Spleen (tissue), 11 donors: ENCODE data around the gene SGPL1. TPM values are rescaled to one million over a fixed set of nuclear protein-coding genes. Genes with fewer than 3 reads are reported as not detected.

Source experiments
- DNase-seq: peaks from one replicate; pipeline ENCODE4 v3.0.0-alpha.2; 2020
- H3K27ac ChIP-seq, 8 donors: fragments of 200-600 bp; sonication (generic) in 7 of 8; 1 replicate in 4 of 8; 2 replicates in 4 of 8; pipeline versions ENCODE4 v1.5.0 to v1.8.0; 2016 to 2021; ENCODE audit warnings: inconsistent platforms in 4 of 8, mild to moderate bottlenecking in 4 of 8, moderate library complexity in 1 of 8
- H3K27me3 ChIP-seq, 7 donors: fragments of 200-600 bp; sonication (generic) in 6 of 7; replicated peaks in 1 of 7; 1 replicate in 4 of 7; 2 replicates in 3 of 7; pipeline versions ENCODE4 v1.5.0 to v1.8.0; 2016 to 2021; ENCODE audit warnings: inconsistent platforms in 3 of 7, mild to moderate bottlenecking in 1 of 7
- H3K36me3 ChIP-seq, 6 donors: fragments of 200-600 bp; sonication (generic) in 5 of 6; 1 replicate in 4 of 6; 2 replicates in 2 of 6; pipeline versions ENCODE4 v1.5.0 to v1.8.0; 2016 to 2021; ENCODE audit warnings: inconsistent platforms in 2 of 6
- H3K4me1 ChIP-seq, 6 donors: fragments of 200-600 bp; sonication (generic) in 5 of 6; 1 replicate in 3 of 6; 2 replicates in 3 of 6; pipeline versions ENCODE4 v1.5.0 to v1.8.0; 2016 to 2021; ENCODE audit warnings: inconsistent platforms in 3 of 6
- H3K4me3 ChIP-seq, 8 donors: fragments of 200-600 bp; sonication (generic) in 7 of 8; 1 replicate in 4 of 8; 2 replicates in 4 of 8; pipeline versions ENCODE4 v1.5.0 to v1.8.0; 2016 to 2021; ENCODE audit warnings: inconsistent platforms in 4 of 8, mild to moderate bottlenecking in 4 of 8, moderate library complexity in 2 of 8
- H3K9me3 ChIP-seq, 8 donors: fragments of 200-600 bp; sonication (generic) in 7 of 8; 1 replicate in 4 of 8; 2 replicates in 4 of 8; pipeline versions ENCODE4 v1.5.0 to v1.8.0; 2016 to 2021; ENCODE audit warnings: inconsistent platforms in 4 of 8
- POLR2A ChIP-seq, 3 donors: fragments of 450-650 bp; IDR thresholded peaks; one replicate each; pipeline ENCODE4 v1.5.1; 2017; ENCODE audit warnings: antibody characterized with exemption in 3 of 3, mild to moderate bottlenecking in 1 of 3
- POLR2AphosphoS5 ChIP-seq, 3 donors: sonication (generic); formaldehyde crosslinking; IDR thresholded peaks; one replicate each; pipeline ENCODE4 v1.5.1; 2017; ENCODE audit warnings: antibody characterized with exemption in 3 of 3
- WGBS, 5 donors: extraction: QIAGEN DNeasy Blood & Tissue Kit in 3 of 5; methylation state at CpG; one replicate each; pipeline versions ENCODE4 v1.1.5 to v1.1.7; 2013 to 2018; 5-methylcytosine and 5-hydroxymethylcytosine counted together
- intact Hi-C: fragments of 100-400 bp; cut with DNase I; formaldehyde crosslinking; loops from one replicate; pipeline ENCODE4 v1.15.0; 2023; ENCODE audit warnings: low total_unique reads
- polyA plus RNA-seq, 3 donors: library from polyadenylated mRNA; stranded (reverse); fragments of 200-250 nt; gene quantifications; one replicate each; pipeline ENCODE4 v1.2.1, GENCODE V29; 2013
- total RNA-seq, 7 donors: library from RNA; depleted of rRNA in 3 of 7; stranded (reverse); fragments of >200 nt in 3 of 7; fragmentation: NEBNext Ultra II Directional in 4 of 7; extraction: Animal tissue kit (Norgen Biotek cat#: 25700) in 4 of 7; gene quantifications; one replicate each; pipeline versions ENCODE4 v1.1.0 to v1.2.1, GENCODE V29; 2016 to 2021
- TF ChIP-seq, protein P1 (sequence below), 11 experiments: fragments of 200-600 bp in 7 of 11; fragments of 450-650 bp in 4 of 11; sonication (generic) in 4 of 11; IDR thresholded peaks in 8 of 11; conservative IDR thresholded peaks in 3 of 11; 1 replicate in 7 of 11; 2 replicates in 4 of 11; pipeline versions ENCODE4 v1.4.0 to v1.8.0; 2016 to 2021; ENCODE audit warnings: antibody characterized with exemption in 11 of 11, inconsistent platforms in 4 of 11, mild to moderate bottlenecking in 1 of 11
- donor health status: healthy with polysubstance abuse.
- donor health status: DM: no; HTN: no; CAD: no; lungs with moderate emphysema.
- donor health status: DM: no; HTN: no; CAD: no.
- donor health status: Bipolar disorder and iron deficiency.
- donor health status: healthy.
- donor health status: DM: no; HTN: no; CAD: no.
- donor health status: DM: yes; HTN: yes; CAD: no.

SGPL1 gene
- total and polyA plus RNA-seq, 10 donors: 6.8 to 75.1 (median 60.7) TPM

DNA sequence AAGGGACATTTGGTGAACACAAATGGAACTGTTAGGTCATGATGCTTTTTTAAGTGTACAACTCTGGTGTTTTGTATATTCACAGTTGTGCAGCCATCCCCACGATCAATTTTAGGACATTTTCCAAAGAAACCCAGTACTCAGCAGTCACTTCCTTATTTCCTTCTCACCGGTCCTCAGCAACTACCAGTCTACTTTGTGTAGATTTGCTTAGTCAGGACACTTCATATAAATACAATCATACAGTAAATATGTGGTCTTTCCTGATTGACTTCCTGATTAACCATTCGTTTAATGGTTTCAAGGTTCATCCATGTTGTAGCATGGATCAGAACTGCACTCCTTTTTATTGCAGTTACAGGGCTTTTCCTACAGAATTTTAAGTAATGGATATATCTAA lies 14.4 kb downstream of the SGPL1 start:
- Histone ChIP-seq H3K27me3 (no peaks in the 10 kb centered on the region), H3K4me1 (peaks cover 0 to 59% (median 18%) of the 10 kb centered on the region in 6 donors), H3K36me3 (peaks cover 0 to 57% (median 6%) of the 10 kb centered on the region in 6 donors), H3K4me3 (no peak overlapping the region), H3K9me3 (no peaks in the 10 kb centered on the region), H3K27ac (no peak overlapping the region)
- intact Hi-C loops: no loop called here
- WGBS, 5 donors: 11 to 25% (median 23%) methylated on average over 3 of the region's 3 CpGs
- TF ChIP-seq POLR2AphosphoS5 (IDR thresholded peaks at IDR 0.05) (no peak), POLR2A (IDR thresholded peaks at IDR 0.05) (no peak)
- TF ChIP-seq, protein P1, sequence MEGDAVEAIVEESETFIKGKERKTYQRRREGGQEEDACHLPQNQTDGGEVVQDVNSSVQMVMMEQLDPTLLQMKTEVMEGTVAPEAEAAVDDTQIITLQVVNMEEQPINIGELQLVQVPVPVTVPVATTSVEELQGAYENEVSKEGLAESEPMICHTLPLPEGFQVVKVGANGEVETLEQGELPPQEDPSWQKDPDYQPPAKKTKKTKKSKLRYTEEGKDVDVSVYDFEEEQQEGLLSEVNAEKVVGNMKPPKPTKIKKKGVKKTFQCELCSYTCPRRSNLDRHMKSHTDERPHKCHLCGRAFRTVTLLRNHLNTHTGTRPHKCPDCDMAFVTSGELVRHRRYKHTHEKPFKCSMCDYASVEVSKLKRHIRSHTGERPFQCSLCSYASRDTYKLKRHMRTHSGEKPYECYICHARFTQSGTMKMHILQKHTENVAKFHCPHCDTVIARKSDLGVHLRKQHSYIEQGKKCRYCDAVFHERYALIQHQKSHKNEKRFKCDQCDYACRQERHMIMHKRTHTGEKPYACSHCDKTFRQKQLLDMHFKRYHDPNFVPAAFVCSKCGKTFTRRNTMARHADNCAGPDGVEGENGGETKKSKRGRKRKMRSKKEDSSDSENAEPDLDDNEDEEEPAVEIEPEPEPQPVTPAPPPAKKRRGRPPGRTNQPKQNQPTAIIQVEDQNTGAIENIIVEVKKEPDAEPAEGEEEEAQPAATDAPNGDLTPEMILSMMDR (IDR thresholded peaks at IDR 0.05 in 8 of 11, conservative IDR thresholded peaks at IDR 0.05 in 3 of 11): no peak
- DNase-seq: no peak

DNA sequence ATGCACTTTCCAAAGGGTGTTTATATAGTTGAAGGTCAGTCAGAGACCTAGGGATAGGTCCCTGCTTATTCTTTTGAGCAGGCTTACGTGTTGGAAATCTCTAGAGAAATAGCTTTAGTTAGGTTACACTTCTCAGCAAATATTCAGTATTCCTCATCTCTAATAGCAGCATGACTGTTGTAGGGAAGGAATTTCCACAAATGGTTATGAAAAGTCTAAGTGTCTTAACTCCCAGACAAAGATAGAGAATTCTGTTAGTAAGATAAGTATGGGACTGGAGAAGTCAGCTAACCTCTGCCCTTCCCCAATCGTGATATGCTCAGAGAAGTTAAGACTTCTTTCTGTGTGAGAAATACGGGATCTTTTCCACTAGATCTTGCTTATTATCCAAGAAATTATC lies 16.5 kb downstream of the SGPL1 start:
- intact Hi-C loops: no loop called here
- peaks cover 0 to 53% (median 3%) of the 10 kb centered on the region in 6 donors for H3K36me3 ChIP-seq
- H3K4me3 ChIP-seq: no peak overlapping the region
- TF ChIP-seq, protein P1 (IDR thresholded peaks at IDR 0.05 in 8 of 11, conservative IDR thresholded peaks at IDR 0.05 in 3 of 11): no peak
- TF ChIP-seq POLR2AphosphoS5 (IDR thresholded peaks at IDR 0.05) (no peak), POLR2A (IDR thresholded peaks at IDR 0.05) (no peak)
- no peaks in the 10 kb centered on the region for H3K27me3 ChIP-seq
- DNase-seq: no peak
- H3K4me1 ChIP-seq: peaks cover 0 to 67% (median 15%) of the 10 kb centered on the region in 6 donors
- peaks cover 0 to 4% (median under 1%) of the 10 kb centered on the region in 8 donors for H3K9me3 ChIP-seq
- peak overlapping the region in 3 of 8 donors; percentile 6 to 27 (median 12) for H3K27ac ChIP-seq
- 79 to 91% (median 87%) methylated on average over 3 of the region's 3 CpGs for WGBS, 5 donors

DNA sequence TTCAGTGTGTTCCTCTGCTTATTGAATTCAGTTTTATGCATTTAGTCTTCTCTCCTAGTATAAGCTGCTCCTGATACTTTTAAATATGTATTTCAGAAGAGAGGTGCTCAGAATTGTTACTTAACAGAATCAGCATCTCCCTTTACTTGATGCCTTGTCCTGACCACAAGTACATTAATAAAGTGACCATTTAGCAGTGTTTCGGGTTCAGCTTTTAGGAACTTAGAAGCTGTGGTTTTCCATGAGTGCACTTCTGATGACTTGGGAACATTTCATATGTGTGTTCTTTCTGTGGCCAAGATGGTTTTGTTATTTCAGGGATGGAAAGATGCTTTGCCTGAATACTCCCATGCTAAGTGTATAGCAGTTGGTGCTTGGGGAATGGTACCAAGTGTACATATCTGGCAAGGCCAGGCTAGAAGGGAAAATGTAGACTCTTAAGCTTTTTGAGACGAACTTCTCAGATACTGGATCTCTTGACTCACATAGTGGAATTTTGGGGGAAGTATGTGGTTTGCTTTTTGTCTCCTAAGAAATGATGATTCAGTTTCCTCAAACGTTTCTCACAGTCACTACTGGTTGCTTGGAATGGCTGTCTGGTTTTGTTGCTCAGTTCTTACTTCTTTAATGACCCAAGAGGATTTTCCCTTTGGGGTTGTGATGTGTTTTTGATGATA lies 17.2 kb downstream of the SGPL1 start:
- Histone ChIP-seq H3K4me1 (peaks cover 0 to 65% (median 15%) of the 10 kb centered on the region in 6 donors), H3K4me3 (no peak overlapping the region), H3K27ac (peak overlapping the region in 3 of 8 donors; percentile 6 to 27 (median 12)), H3K27me3 (no peaks in the 10 kb centered on the region), H3K36me3 (peaks cover 0 to 61% (median 3%) of the 10 kb centered on the region in 6 donors), H3K9me3 (peaks cover 0 to 10% (median 6%) of the 10 kb centered on the region in 8 donors)
- no peak for TF ChIP-seq POLR2A (IDR thresholded peaks at IDR 0.05)
- intact Hi-C loops: no loop called here
- no peak for DNase-seq
- whole genome bisulfite sequencing, 5 donors: 32 to 56% (median 37%) methylated on average over 3 of the region's 3 CpGs

DNA sequence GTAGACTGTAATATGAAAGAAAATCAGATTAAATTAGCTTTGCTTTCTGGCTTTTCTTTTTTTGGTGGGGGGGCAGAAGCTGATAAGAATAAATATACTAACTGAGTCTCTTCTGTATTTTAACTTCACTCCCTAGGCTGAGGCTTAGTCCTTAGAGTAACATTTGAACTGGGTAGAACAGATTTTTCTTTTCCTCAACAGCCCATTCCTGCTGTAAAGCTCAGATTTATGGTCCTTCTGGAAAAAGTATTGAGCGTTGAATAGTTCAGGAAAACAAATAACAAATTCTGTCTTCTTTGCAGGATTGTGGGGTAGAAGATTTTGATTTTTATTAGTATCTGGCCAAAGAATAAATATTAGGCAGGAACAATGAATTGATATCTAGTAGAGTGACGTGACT lies 17.9 kb downstream of the SGPL1 start:
- TF ChIP-seq, protein P1 (IDR thresholded peaks at IDR 0.05 in 8 of 11, conservative IDR thresholded peaks at IDR 0.05 in 3 of 11): no peak
- no peak for TF ChIP-seq POLR2A (IDR thresholded peaks at IDR 0.05)
- TF ChIP-seq POLR2AphosphoS5 (IDR thresholded peaks at IDR 0.05): no peak
- no peak overlapping the region for H3K4me3 ChIP-seq
- H3K27ac ChIP-seq: peak overlapping the region in 1 of 8 donors; percentile 5
- peaks cover 0 to 60% (median 13%) of the 10 kb centered on the region in 6 donors for H3K4me1 ChIP-seq
- no peaks in the 10 kb centered on the region for H3K27me3 ChIP-seq
- H3K36me3 ChIP-seq: peaks cover 0 to 66% (median 3%) of the 10 kb centered on the region in 6 donors
- peaks cover 0 to 11% (median 6%) of the 10 kb centered on the region in 8 donors for H3K9me3 ChIP-seq
- 66 to 99% (median 95%) methylated on average over 2 of the region's 2 CpGs for WGBS, 5 donors
- intact Hi-C loops: no loop called here
- no peak for DNase-seq
